ENCODE data around the gene CBX5. TPM values are rescaled to one million over a fixed set of nuclear protein-coding genes. Genes with fewer than 3 reads are reported as not detected.

CBX5 gene
- total and polyA plus RNA-seq, 2 experiments from 2014 or later = 29.6 to 37.6 TPM

DNA sequence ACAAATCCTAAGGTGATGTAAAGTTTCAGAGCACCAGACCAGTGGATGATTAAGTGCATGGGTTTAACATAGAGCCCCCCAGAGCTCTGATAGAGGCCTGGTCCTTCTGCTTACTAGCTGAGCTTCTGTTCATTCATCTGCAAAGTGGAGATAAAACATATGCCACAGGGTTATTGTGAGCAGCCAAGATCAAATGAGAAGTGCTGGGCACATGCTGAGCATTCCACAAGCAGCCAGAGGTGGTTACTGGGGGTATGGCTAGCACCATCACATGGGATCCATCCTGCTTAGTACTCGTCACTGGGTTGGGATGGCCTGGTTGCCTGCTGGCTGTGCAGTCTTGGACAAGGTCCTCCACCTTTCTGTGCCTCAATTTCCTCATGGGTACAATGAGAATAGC is 73.1 kb downstream of the CBX5 start:
- Histone ChIP-seq H3K9me3 (ENCODE audit: low read depth) (no peaks in the 10 kb centered on the region), H3K36me3 (ENCODE audit: low read depth) (no peaks in the 10 kb centered on the region), H3K4me1 (ENCODE audit: insufficient read depth) (no peaks in the 10 kb centered on the region), H3K79me2 (ENCODE audit: insufficient read depth) (no peaks in the 10 kb centered on the region), H4K20me1 (ENCODE audit: insufficient read depth) (no peaks in the 10 kb centered on the region), H3K9me2 (ENCODE audit: insufficient read depth) (no peaks in the 10 kb centered on the region), H3K9ac (no peak overlapping the region), H3K4me3 (no peak overlapping the region), H3F3A (ENCODE audit: insufficient read depth) (no peaks in the 10 kb centered on the region), H3K4me2 (ENCODE audit: unreplicated experiment) (no peak overlapping the region), H2AFZ (no peak overlapping the region), H3K27me3 (replicated peaks; ENCODE audit: insufficient read depth) (no peaks in the 10 kb centered on the region; the same call in 1 of the 2 replicates), H3K27ac (no peak overlapping the region)
- 79 to 85% methylated on average over 1 of the region's 1 CpG for WGBS, 2 experiments (ENCODE audit: low coverage in 1 of 2, low lambda C conversion rate in 2 of 2, missing lambda C conversion rate in 2 of 2)
- in situ Hi-C loops (cut with MboI) = loop anchor here (10.0 kb wide), 1 partner anchor 452 kb away; the partner anchor contains the start of gene CISTR
- DNase-seq = no peak
- TF ChIP-seq EZH2 (IDR thresholded peaks at IDR 0.05; ENCODE audit: insufficient read depth, poor library complexity, severe bottlenecking) = no peak
- no peak for TF ChIP-seq EZH2phosphoT487 (IDR thresholded peaks at IDR 0.05; ENCODE audit: insufficient read depth, low read depth)

DNA sequence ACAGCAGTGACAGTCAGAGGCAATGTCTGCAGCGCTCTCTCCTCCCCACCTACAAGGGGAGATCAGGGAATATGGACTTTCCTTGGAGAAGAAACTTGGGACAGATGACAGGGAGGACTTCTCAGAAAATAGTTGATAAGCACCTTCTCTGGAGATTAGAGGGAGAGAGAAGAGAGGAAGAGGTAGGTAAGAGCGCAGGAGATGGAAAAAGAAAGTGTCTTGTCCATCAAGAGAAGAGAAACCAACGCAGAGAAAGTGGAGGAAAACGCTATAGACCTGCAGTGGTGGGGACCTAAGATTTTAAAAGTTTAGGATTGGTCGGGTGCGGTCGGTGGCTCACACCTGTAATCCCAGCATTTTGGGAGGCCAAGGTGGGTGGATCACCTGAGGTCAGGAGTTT is 75.6 kb downstream of the CBX5 start:
- Histone ChIP-seq H3K9ac (no peak overlapping the region), H3K9me3 (ENCODE audit: low read depth) (no peaks in the 10 kb centered on the region), H3K79me2 (ENCODE audit: insufficient read depth) (no peaks in the 10 kb centered on the region), H4K20me1 (ENCODE audit: insufficient read depth) (no peaks in the 10 kb centered on the region), H3K4me3 (no peak overlapping the region), H3K27ac (no peak overlapping the region), H3K36me3 (ENCODE audit: low read depth) (no peaks in the 10 kb centered on the region), H3K4me2 (ENCODE audit: unreplicated experiment) (no peak overlapping the region), H3K4me1 (ENCODE audit: insufficient read depth) (no peaks in the 10 kb centered on the region), H3K9me2 (ENCODE audit: insufficient read depth) (no peaks in the 10 kb centered on the region), H2AFZ (no peak overlapping the region), H3F3A (ENCODE audit: insufficient read depth) (no peaks in the 10 kb centered on the region), H3K27me3 (replicated peaks; ENCODE audit: insufficient read depth) (no peaks in the 10 kb centered on the region; the same call in 1 of the 2 replicates)
- in situ Hi-C loops (cut with MboI) = loop anchor here (10.0 kb wide), 1 partner anchor 450 kb away; the partner anchor contains the start of gene CISTR
- TF ChIP-seq EZH2 (IDR thresholded peaks at IDR 0.05; ENCODE audit: insufficient read depth, poor library complexity, severe bottlenecking) (no peak), EZH2phosphoT487 (IDR thresholded peaks at IDR 0.05; ENCODE audit: insufficient read depth, low read depth) (no peak)
- WGBS, 2 experiments (ENCODE audit: low coverage in 1 of 2, low lambda C conversion rate in 2 of 2, missing lambda C conversion rate in 2 of 2) = 83 to 84% methylated on average over 7 of the region's 7 CpGs
- DNase-seq = no peak

DNA sequence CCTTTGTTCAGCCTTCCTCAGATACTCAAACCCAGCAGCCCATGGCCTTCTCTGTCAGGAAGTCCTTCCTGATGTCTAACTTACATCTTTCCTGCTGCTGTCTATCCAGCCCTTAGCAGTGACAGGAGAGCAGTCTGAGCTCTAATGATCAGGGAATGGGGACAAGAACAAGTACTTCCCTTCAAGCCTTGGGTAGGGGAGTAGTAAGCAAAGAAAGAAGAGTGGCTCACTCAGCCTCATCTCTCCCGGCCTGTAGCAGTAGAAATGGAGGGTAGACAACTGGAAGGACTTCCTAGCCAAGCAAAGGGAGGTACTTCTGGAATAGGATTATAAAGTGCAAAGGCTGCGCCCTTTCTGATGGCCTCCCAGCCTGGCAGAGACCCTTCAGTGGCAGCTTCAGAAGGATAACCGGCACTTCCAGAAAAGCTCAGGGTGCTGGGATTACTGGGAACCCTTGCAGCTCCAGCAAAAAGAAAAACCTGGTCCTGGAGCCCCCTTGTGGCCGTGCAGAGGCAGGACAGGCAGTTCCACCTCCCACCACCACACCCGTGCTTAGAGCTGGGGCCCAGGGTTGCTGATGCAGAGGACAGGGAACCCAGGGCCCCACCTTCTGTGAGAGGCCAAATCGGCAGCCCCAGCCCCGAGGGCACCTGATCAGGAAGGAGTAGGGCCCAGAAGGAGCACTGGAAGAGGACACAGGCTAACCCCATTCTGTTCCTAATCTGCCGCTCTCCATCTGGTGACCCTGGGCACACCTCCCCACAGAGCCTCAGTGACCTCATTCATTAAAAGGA is 78.7 kb downstream of the CBX5 start:
- H3K79me2 ChIP-seq (ENCODE audit: insufficient read depth) = no peaks in the 10 kb centered on the region
- peak overlapping the region; percentile 25; the same call in 1 of the 2 replicates for H2AFZ ChIP-seq
- WGBS, 2 experiments (ENCODE audit: low coverage in 1 of 2, low lambda C conversion rate in 2 of 2, missing lambda C conversion rate in 2 of 2) = 25 to 26% methylated on average over 8 of the region's 8 CpGs
- no peaks in the 10 kb centered on the region for H3F3A ChIP-seq (ENCODE audit: insufficient read depth)
- peaks cover 8% of the 10 kb centered on the region for H3K4me1 ChIP-seq (ENCODE audit: insufficient read depth)
- no peaks in the 10 kb centered on the region for H3K36me3 ChIP-seq (ENCODE audit: low read depth)
- no peaks in the 10 kb centered on the region for H3K9me3 ChIP-seq (ENCODE audit: low read depth)
- TF ChIP-seq EZH2phosphoT487 (IDR thresholded peaks at IDR 0.05; ENCODE audit: insufficient read depth, low read depth) = no peak
- TF ChIP-seq EZH2 (IDR thresholded peaks at IDR 0.05; ENCODE audit: insufficient read depth, poor library complexity, severe bottlenecking) = no peak
- no peaks in the 10 kb centered on the region for H4K20me1 ChIP-seq (ENCODE audit: insufficient read depth)
- peak; percentile 83 for DNase-seq
- in situ Hi-C loops (cut with MboI) = loop anchor here (10.0 kb wide), 1 partner anchor 446 kb away; the partner anchor contains the start of gene CISTR
- H3K27me3 ChIP-seq (replicated peaks; ENCODE audit: insufficient read depth) = no peaks in the 10 kb centered on the region; the same call in 1 of the 2 replicates
- no peaks in the 10 kb centered on the region for H3K9me2 ChIP-seq (ENCODE audit: insufficient read depth)
- H3K4me3 ChIP-seq = no peak overlapping the region
- H3K9ac ChIP-seq = no peak overlapping the region
- H3K4me2 ChIP-seq (ENCODE audit: unreplicated experiment) = no peak overlapping the region
- H3K27ac ChIP-seq = no peak overlapping the region

GRCh38 chr12:54200412-54200811 is 79.5 kb downstream of the CBX5 start:
- Histone ChIP-seq H3K9me2 (ENCODE audit: insufficient read depth) (no peaks in the 10 kb centered on the region), H3K27ac (no peak overlapping the region), H3K27me3 (replicated peaks; ENCODE audit: insufficient read depth) (no peaks in the 10 kb centered on the region), H3K9ac (no peak overlapping the region), H3K4me3 (no peak overlapping the region), H3K4me1 (ENCODE audit: insufficient read depth) (peaks cover 8% of the 10 kb centered on the region), H3K79me2 (ENCODE audit: insufficient read depth) (no peaks in the 10 kb centered on the region), H3K4me2 (ENCODE audit: unreplicated experiment) (no peak overlapping the region), H3K36me3 (ENCODE audit: low read depth) (no peaks in the 10 kb centered on the region), H4K20me1 (ENCODE audit: insufficient read depth) (no peaks in the 10 kb centered on the region), H3K9me3 (ENCODE audit: low read depth) (no peaks in the 10 kb centered on the region), H3F3A (ENCODE audit: insufficient read depth) (no peaks in the 10 kb centered on the region), H2AFZ (no peak overlapping the region)
- TF ChIP-seq EZH2 (IDR thresholded peaks at IDR 0.05; ENCODE audit: insufficient read depth, poor library complexity, severe bottlenecking) (no peak), EZH2phosphoT487 (IDR thresholded peaks at IDR 0.05; ENCODE audit: insufficient read depth, low read depth) (no peak)
- DNase-seq = no peak
- WGBS, 2 experiments (ENCODE audit: low coverage in 1 of 2, low lambda C conversion rate in 2 of 2, missing lambda C conversion rate in 2 of 2) = 94 to 96% methylated on average over 5 of the region's 5 CpGs
- in situ Hi-C loops (cut with MboI) = loop anchor here (10.0 kb wide), 1 partner anchor 446 kb away; the partner anchor contains the start of gene CISTR

All from GM23248 (cell line).